ENCODE data around the gene FRMD3.

The FRMD3 gene

GRCh38 chr9:83413367-83413766 is 124.8 kb downstream of the FRMD3 start:
- no peak overlapping the region for H3K4me3 ChIP-seq
- H3K27ac ChIP-seq: no peak overlapping the region

GRCh38 chr9:83410701-83411100 is 127.5 kb downstream of the FRMD3 start:
- H3K27ac ChIP-seq: no peak overlapping the region
- H3K4me3 ChIP-seq: no peak overlapping the region

- no peak overlapping the region for H3K27ac ChIP-seq
- no peak overlapping the region for H3K4me3 ChIP-seq
Observed at GRCh38 chr9:83406921-83407320, 131.3 kb downstream of the FRMD3 start.

- Histone ChIP-seq H3K27ac (no peak overlapping the region), H3K4me3 (no peak overlapping the region)
Observed at GRCh38 chr9:83405759-83406158, 132.4 kb downstream of the FRMD3 start.

GRCh38 chr9:83403527-83404238 is 134.5 kb downstream of the FRMD3 start:
- no peak overlapping the region for H3K27ac ChIP-seq
- H3K4me3 ChIP-seq: no peak overlapping the region

- H3K4me3 ChIP-seq: no peak overlapping the region
- no peak overlapping the region for H3K27ac ChIP-seq
Observed at GRCh38 chr9:83401328-83401900, 136.8 kb downstream of the FRMD3 start.

- H3K4me3 ChIP-seq: no peak overlapping the region
Observed at GRCh38 chr9:83396813-83397212, 141.4 kb downstream of the FRMD3 start.

GRCh38 chr9:83396342-83396741 is 141.9 kb downstream of the FRMD3 start:
- Histone ChIP-seq H3K4me3 (no peak overlapping the region), H3K27ac (no peak overlapping the region)

More at GRCh38 chr9:83396813-83397212, 141.4 kb downstream of the FRMD3 start:
- H3K27ac ChIP-seq: no peak overlapping the region

- no peak overlapping the region for H3K27ac ChIP-seq
- H3K4me3 ChIP-seq: no peak overlapping the region
Observed at GRCh38 chr9:83392228-83392627, 146.0 kb downstream of the FRMD3 start.

- no peak overlapping the region for H3K27ac ChIP-seq
- no peak overlapping the region for H3K4me3 ChIP-seq
Observed at GRCh38 chr9:83388346-83388745, 149.9 kb downstream of the FRMD3 start.

- Histone ChIP-seq H3K4me3 (no peak overlapping the region), H3K27ac (no peak overlapping the region)
Observed at GRCh38 chr9:83387401-83388185, 150.6 kb downstream of the FRMD3 start.

- Histone ChIP-seq H3K4me3 (no peak overlapping the region), H3K27ac (no peak overlapping the region)
Observed at GRCh38 chr9:83385317-83385716, 152.9 kb downstream of the FRMD3 start.

GRCh38 chr9:83384214-83384613 is 154.0 kb downstream of the FRMD3 start:
- no peak overlapping the region for H3K27ac ChIP-seq
- no peak overlapping the region for H3K4me3 ChIP-seq

GRCh38 chr9:83383034-83383433 is 155.2 kb downstream of the FRMD3 start:
- no peak overlapping the region for H3K4me3 ChIP-seq
- no peak overlapping the region for H3K27ac ChIP-seq

GRCh38 chr9:83382421-83382820 is 155.8 kb downstream of the FRMD3 start:
- no peak overlapping the region for H3K27ac ChIP-seq
- no peak overlapping the region for H3K4me3 ChIP-seq

- H3K27ac ChIP-seq: no peak overlapping the region
- H3K4me3 ChIP-seq: no peak overlapping the region
Observed at GRCh38 chr9:83379045-83379444, 159.2 kb downstream of the FRMD3 start.

- Histone ChIP-seq H3K27ac (no peak overlapping the region), H3K4me3 (no peak overlapping the region)
Observed at GRCh38 chr9:83372957-83373356, 165.2 kb downstream of the FRMD3 start.

- no peak overlapping the region for H3K27ac ChIP-seq
- H3K4me3 ChIP-seq: no peak overlapping the region
Observed at GRCh38 chr9:83367326-83367725, 170.9 kb downstream of the FRMD3 start.

- Histone ChIP-seq H3K4me3 (no peak overlapping the region), H3K27ac (no peak overlapping the region)
Observed at GRCh38 chr9:83362341-83362995, 175.7 kb downstream of the FRMD3 start.

GRCh38 chr9:83359039-83359438 is 179.2 kb downstream of the FRMD3 start:
- Histone ChIP-seq H3K27ac (no peak overlapping the region), H3K4me3 (no peak overlapping the region)
